ENCODE measurements around the gene TTC19.

The TTC19 gene

DNA sequence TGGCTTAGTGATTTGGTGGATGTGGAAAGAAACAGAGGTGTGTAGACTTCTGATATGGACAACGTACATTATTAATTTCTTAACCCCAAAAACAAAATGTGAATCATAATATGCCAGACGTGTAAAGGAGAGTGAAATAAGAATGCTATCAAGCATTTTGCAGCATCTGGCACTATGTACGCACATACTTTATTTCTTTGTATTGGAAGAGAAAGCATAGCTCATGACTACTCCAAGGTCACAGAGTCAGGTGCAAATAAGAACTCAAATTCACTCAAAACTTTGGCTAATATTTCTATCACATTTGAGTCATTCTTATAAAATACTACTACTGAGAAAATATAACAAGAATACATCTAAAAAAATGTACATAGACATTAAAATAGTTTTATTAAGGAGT lies 74.8 kb downstream of the TTC19 start:
- no peak for DNase-seq (ENCODE audit: low read depth, low spot score)
- no peak overlapping the region for H3K4me3 ChIP-seq (ENCODE audit: low read length)

DNA sequence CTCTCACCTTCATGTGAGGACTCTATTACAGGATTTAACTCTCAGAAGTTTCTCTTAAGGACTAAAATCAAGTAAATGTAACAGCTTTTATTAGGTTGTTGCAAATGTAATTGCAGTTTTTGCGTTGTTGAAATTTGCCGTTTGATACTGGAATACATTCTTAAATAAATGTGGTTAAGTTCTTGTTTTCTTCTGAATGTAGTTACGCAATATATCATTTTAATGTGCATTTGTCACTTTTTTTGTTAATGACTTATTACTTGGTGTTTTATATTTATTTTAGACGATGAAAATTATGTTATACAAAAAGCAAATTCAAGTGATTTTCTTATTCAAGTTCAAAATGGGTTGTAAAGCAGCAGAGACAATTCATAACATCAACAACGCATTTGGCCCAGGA lies 76.3 kb downstream of the TTC19 start:
- no peak overlapping the region for H3K4me3 ChIP-seq (ENCODE audit: low read length)
- no peak for DNase-seq (ENCODE audit: low read depth, low spot score)
